Measurements from ENCODE around the gene SPEM1.
A peak's percentile ranks its signal among the peaks of the same experiment; 100 is the strongest.
"Not testable (repeated sequence)": the region's sequence is repeated elsewhere in the genome, so short reads cannot be mapped to it uniquely, and the experiment has no call there.

Gene SPEM1

GRCh38 chr17:7462474-7463371, 42.6 kb downstream of the SPEM1 start:
- in situ Hi-C loops (cut with HindIII; ENCODE audit: low pct_ligation_motif_present, low pct_unique_long_range_greater_than_20kb, low sequenced_read_pairs): no loop called here
- no peak for DNase-seq

DNA sequence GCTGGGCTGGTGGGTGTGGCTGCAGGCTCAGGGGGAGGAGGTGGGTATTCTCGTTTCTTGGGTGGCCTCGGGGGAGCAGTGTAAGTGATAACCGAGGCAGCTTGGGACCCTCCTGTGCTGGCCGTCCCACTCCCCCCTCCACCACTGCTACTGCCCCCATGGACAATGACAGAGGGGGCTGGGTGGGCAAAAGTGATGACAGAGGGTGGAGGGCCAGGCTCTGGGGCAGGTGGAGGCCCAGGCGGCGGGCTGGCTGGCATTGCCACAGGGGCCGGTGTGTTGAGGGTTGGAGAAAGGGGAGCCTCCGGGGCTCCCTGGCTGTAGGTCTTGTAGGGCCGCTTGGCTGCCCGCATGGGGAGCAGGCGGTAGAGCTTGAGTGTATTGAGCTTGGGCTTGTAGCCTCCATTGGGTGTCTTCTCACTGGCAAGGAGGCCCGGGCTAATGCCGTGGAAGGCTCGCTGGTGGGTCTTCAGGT, 43.3 kb downstream of the SPEM1 start:
- in situ Hi-C loops (cut with HindIII; ENCODE audit: low pct_ligation_motif_present, low pct_unique_long_range_greater_than_20kb, low sequenced_read_pairs): no loop called here
- DNase-seq: no peak

GRCh38 chr17:7464081-7464480, 44.0 kb downstream of the SPEM1 start:
- no peak for DNase-seq
- in situ Hi-C loops (cut with HindIII; ENCODE audit: low pct_ligation_motif_present, low pct_unique_long_range_greater_than_20kb, low sequenced_read_pairs): no loop called here

- DNase-seq: no peak
- in situ Hi-C loops (cut with HindIII; ENCODE audit: low pct_ligation_motif_present, low pct_unique_long_range_greater_than_20kb, low sequenced_read_pairs): no loop called here
Measured at GRCh38 chr17:7465597-7466275, 45.6 kb downstream of the SPEM1 start.

GRCh38 chr17:7466318-7466638, 46.2 kb downstream of the SPEM1 start:
- in situ Hi-C loops (cut with HindIII; ENCODE audit: low pct_ligation_motif_present, low pct_unique_long_range_greater_than_20kb, low sequenced_read_pairs): no loop called here
- DNase-seq: no peak

GRCh38 chr17:7466639-7467341, 46.7 kb downstream of the SPEM1 start:
- in situ Hi-C loops (cut with HindIII; ENCODE audit: low pct_ligation_motif_present, low pct_unique_long_range_greater_than_20kb, low sequenced_read_pairs): no loop called here
- peak; percentile 41 for DNase-seq

DNA sequence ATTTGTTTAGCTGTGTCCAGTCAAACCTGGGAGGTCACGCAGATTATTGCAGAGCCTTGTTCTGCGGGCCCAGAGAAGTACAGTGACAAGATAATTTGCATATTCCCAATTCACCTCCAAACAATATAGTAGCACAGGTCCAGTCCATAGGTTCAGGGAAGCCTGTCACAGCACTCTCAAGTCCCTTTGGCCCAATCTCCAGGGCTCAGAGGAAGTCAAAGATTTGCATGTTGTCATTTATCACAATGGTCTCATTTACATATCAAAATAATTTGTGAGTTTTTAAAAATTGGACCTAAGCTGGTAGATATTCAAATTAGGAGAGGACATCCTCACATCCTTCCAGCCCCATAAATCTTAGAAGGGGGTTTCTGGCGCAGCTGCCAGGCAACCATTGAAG, 47.4 kb downstream of the SPEM1 start:
- in situ Hi-C loops (cut with HindIII; ENCODE audit: low pct_ligation_motif_present, low pct_unique_long_range_greater_than_20kb, low sequenced_read_pairs): no loop called here
- no peak for DNase-seq

DNA sequence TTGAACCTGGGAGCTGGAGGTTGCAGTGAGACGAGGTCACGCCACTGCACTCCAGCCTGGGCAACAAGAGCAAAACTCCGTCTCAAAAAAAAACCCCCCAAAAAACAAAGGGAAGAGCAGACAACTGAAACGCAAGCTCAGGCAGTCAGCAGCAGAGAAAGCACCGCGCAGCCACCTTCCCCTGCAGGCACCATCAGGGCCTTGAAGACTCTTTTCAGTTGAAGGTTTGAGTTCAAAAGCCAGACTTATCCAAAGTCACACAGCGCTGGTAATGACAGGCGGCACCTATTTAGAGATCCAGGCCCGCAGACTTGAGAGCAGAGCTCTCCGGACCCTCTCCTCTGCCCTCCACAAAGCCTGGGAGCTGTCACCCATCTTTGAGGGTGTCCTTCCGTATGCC, 48.2 kb downstream of the SPEM1 start:
- DNase-seq: no peak
- in situ Hi-C loops (cut with HindIII; ENCODE audit: low pct_ligation_motif_present, low pct_unique_long_range_greater_than_20kb, low sequenced_read_pairs): no loop called here

- in situ Hi-C loops (cut with HindIII; ENCODE audit: low pct_ligation_motif_present, low pct_unique_long_range_greater_than_20kb, low sequenced_read_pairs): no loop called here
- DNase-seq: no peak
Measured at GRCh38 chr17:7468804-7469389, 48.8 kb downstream of the SPEM1 start.

GRCh38 chr17:7469843-7470242, 49.7 kb downstream of the SPEM1 start:
- in situ Hi-C loops (cut with HindIII; ENCODE audit: low pct_ligation_motif_present, low pct_unique_long_range_greater_than_20kb, low sequenced_read_pairs): not testable (repeated sequence)

DNA sequence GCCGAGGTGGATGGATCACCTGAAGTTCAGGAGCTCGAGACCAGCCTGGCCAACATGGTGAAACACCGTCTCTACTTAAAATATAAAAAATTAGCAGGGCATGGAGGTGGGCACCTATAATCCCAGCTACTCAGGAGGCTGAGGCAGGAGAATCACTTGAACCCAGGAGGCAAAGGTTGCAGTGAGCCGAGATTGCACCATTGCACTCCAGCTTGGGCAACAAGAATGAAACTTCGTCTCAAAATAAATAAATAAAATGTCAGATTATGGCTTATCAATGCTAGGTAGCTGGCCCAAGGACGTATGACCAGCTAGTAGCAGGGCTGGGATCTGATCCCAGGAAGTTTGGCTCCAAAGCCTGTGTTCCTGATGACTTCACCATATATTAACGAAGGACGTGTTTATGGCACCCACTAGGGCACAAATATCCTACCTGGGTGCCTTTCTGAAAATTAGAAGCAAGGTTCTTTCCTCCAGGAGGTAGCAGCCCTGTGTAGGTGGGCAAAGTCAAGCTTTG, 50.4 kb downstream of the SPEM1 start:
- in situ Hi-C loops (cut with HindIII; ENCODE audit: low pct_ligation_motif_present, low pct_unique_long_range_greater_than_20kb, low sequenced_read_pairs); DNase-seq: not testable (repeated sequence)

More at GRCh38 chr17:7469843-7470242, 49.7 kb downstream of the SPEM1 start:
- DNase-seq: not testable (repeated sequence)

Measured in ACHN (cell line).